ENCODE measurements around the gene SFN.

GRCh38 chr1:26854906-26855305 lies 8.0 kb upstream of the SFN start:
- TF ChIP-seq ZFP36 (IDR thresholded peaks at IDR 0.05; ENCODE audit: borderline replicate concordance, partially characterized antibody), result no peak
- TF ChIP-seq NR3C1 (IDR thresholded peaks at IDR 0.05), result no peak
- no peak for TF ChIP-seq SMC3 (IDR thresholded peaks at IDR 0.05)
- TF ChIP-seq MAX (IDR thresholded peaks at IDR 0.05), result no peak
- TF ChIP-seq CTCF (IDR thresholded peaks at IDR 0.05), result no peak
